HG02571 (cell line): ENCODE measurements around the gene UPF1.
"Not testable (repeated sequence)": the region's sequence is repeated elsewhere in the genome, so short reads cannot be mapped to it uniquely, and the experiment has no call there.

Experiments
- ATAC-seq: cut with Tn5 transposase; IDR thresholded peaks from one replicate; pipeline ENCODE4 v1.9.1; 2021; ENCODE audit warnings: mild to moderate bottlenecking, moderate library complexity; ENCODE audit not compliant: unreplicated experiment

The UPF1 gene

GRCh38 chr19:18912933-18913332, 81.2 kb downstream of the UPF1 start:
- no peak for ATAC-seq

GRCh38 chr19:18913466-18913865, 81.7 kb downstream of the UPF1 start:
- ATAC-seq = no peak

GRCh38 chr19:18915639-18916038, 83.9 kb downstream of the UPF1 start:
- no peak for ATAC-seq

GRCh38 chr19:18917593-18917992, 85.8 kb downstream of the UPF1 start:
- not testable (repeated sequence) for ATAC-seq
